Osteoblast (primary cell): ENCODE data around the gene IQSEC2. TPM values are rescaled to one million over a fixed set of nuclear protein-coding genes. Genes with fewer than 3 reads are reported as not detected.

Source experiments
- DNase-seq: peaks from one replicate; pipeline ENCODE4 v3.0.0; 2011; ENCODE audit warnings: low spot score, mixed read lengths; ENCODE audit not compliant: insufficient read length; ENCODE audit errors: missing footprints
- H2AFZ ChIP-seq: 2 replicates; pipeline ENCODE4 v1.6.0; 2011; ENCODE audit warnings: mild to moderate bottlenecking, low read length
- H3K27ac ChIP-seq: 2 replicates; pipeline ENCODE4 v1.5.1; 2011; ENCODE audit warnings: mild to moderate bottlenecking, low read depth, low read length, moderate library complexity
- H3K27me3 ChIP-seq: 2 replicates; pipeline ENCODE4 v1.6.0; 2012; ENCODE audit warnings: mild to moderate bottlenecking, control low read depth, inconsistent platforms, low read length, moderate library complexity; ENCODE audit not compliant: insufficient read depth
- H3K36me3 ChIP-seq: 2 replicates; pipeline ENCODE4 v1.5.1; 2011; ENCODE audit warnings: mild to moderate bottlenecking, low read length, control low read depth, moderate library complexity; ENCODE audit not compliant: insufficient read depth
- H3K4me1 ChIP-seq: 2 replicates; pipeline ENCODE4 v1.5.1; 2011; ENCODE audit warnings: mild to moderate bottlenecking, low read length, control low read depth, moderate library complexity; ENCODE audit not compliant: insufficient read depth
- H3K4me2 ChIP-seq: 2 replicates; pipeline ENCODE4 v1.6.0; 2011; ENCODE audit warnings: mild to moderate bottlenecking, low read length; ENCODE audit not compliant: insufficient read depth
- H3K4me3 ChIP-seq: fragments of 200-600 bp; sonication (generic); 3 replicates; pipeline ENCODE4 v1.5.1; 2012; ENCODE audit warnings: mild to moderate bottlenecking, low read length, inconsistent platforms; ENCODE audit not compliant: insufficient read depth
- H3K79me2 ChIP-seq: 2 replicates; pipeline ENCODE4 v1.6.0; 2012; ENCODE audit warnings: mild to moderate bottlenecking, low read length, control low read depth, inconsistent platforms; ENCODE audit not compliant: insufficient read depth
- H3K9me3 ChIP-seq: 2 replicates; pipeline ENCODE4 v1.5.1; 2011; ENCODE audit warnings: low read depth, low read length, control low read depth
- H4K20me1 ChIP-seq: 2 replicates; pipeline ENCODE4 v1.6.0; 2012; ENCODE audit warnings: mild to moderate bottlenecking, low read length, control low read depth; ENCODE audit not compliant: insufficient read depth
- CTCF ChIP-seq: IDR thresholded peaks from 2 replicates; pipeline ENCODE4 v1.5.1; 2011; ENCODE audit warnings: mild to moderate bottlenecking, low read depth, low read length, moderate library complexity; ENCODE audit errors: extremely low read depth
- total RNA-seq: library from RNA; depleted of rRNA; stranded (reverse); fragments of >200 nt; gene quantifications from 2 replicates; pipeline ENCODE4 v1.2.3, GENCODE V29; 2012

Gene IQSEC2
- total RNA-seq, 1 donor, result 10.1 TPM

GRCh38 chrX:53257166-53257565 lies 24.2 kb downstream of the IQSEC2 start:
- Histone ChIP-seq H3K27me3 (peaks cover 18% of the 10 kb centered on the region), H3K36me3 (no peaks in the 10 kb centered on the region), H3K4me3 (no peak overlapping the region), H3K9me3 (no peaks in the 10 kb centered on the region), H3K79me2 (no peaks in the 10 kb centered on the region), H3K4me1 (no peaks in the 10 kb centered on the region), H3K27ac (no peak overlapping the region), H3K4me2 (no peak overlapping the region), H2AFZ (no peak overlapping the region), H4K20me1 (no peaks in the 10 kb centered on the region)
- no peak for DNase-seq
- TF ChIP-seq CTCF, result no peak

GRCh38 chrX:53256446-53257041 lies 24.8 kb downstream of the IQSEC2 start:
- peak; percentile 6 for DNase-seq
- H3K27ac ChIP-seq, result no peak overlapping the region
- H4K20me1 ChIP-seq, result no peaks in the 10 kb centered on the region
- no peak overlapping the region for H2AFZ ChIP-seq
- no peak overlapping the region for H3K4me2 ChIP-seq
- H3K36me3 ChIP-seq, result no peaks in the 10 kb centered on the region
- no peaks in the 10 kb centered on the region for H3K79me2 ChIP-seq
- no peak overlapping the region for H3K4me3 ChIP-seq
- no peak for TF ChIP-seq CTCF
- H3K9me3 ChIP-seq, result no peaks in the 10 kb centered on the region
- peaks cover 14% of the 10 kb centered on the region for H3K27me3 ChIP-seq
- no peaks in the 10 kb centered on the region for H3K4me1 ChIP-seq

GRCh38 chrX:53255738-53256191 lies 25.6 kb downstream of the IQSEC2 start:
- no peaks in the 10 kb centered on the region for H3K4me1 ChIP-seq
- TF ChIP-seq CTCF, result no peak

GRCh38 chrX:53254570-53255461 lies 26.6 kb downstream of the IQSEC2 start:
- Histone ChIP-seq H3K79me2 (no peaks in the 10 kb centered on the region), H3K4me2 (no peak overlapping the region), H2AFZ (no peak overlapping the region), H3K27ac (no peak overlapping the region), H3K9me3 (no peaks in the 10 kb centered on the region), H3K4me1 (no peaks in the 10 kb centered on the region), H3K4me3 (no peak overlapping the region), H3K36me3 (no peaks in the 10 kb centered on the region), H3K27me3 (peaks cover 7% of the 10 kb centered on the region), H4K20me1 (no peaks in the 10 kb centered on the region)
- DNase-seq, result peak; percentile 60
- TF ChIP-seq CTCF, result no peak

More at GRCh38 chrX:53255738-53256191, 25.6 kb downstream of the IQSEC2 start:
- Histone ChIP-seq H3K4me3 (no peak overlapping the region), H2AFZ (no peak overlapping the region), H3K36me3 (no peaks in the 10 kb centered on the region), H4K20me1 (no peaks in the 10 kb centered on the region), H3K9me3 (no peaks in the 10 kb centered on the region), H3K27ac (no peak overlapping the region), H3K79me2 (no peaks in the 10 kb centered on the region), H3K4me2 (no peak overlapping the region), H3K27me3 (peaks cover 14% of the 10 kb centered on the region)
- DNase-seq, result peak; percentile 37
